ENCODE data around the gene TRIM9. TPM values are rescaled to one million over a fixed set of nuclear protein-coding genes. Genes with fewer than 3 reads are reported as not detected.
A peak's percentile ranks its signal among the peaks of the same experiment; 100 is the strongest.

Gene TRIM9
- total RNA-seq (1 to 10 TPM; 2.2 to 2.8 TPM), polyA plus RNA-seq (under 1 TPM in 2 of 3 donors, not detected in 1; 0.10 to 0.43 TPM), total RNA-seq (2.3 to 5.2 (median 2.7) reads per million in 6 experiments)

- H3K4me1 Mint-ChIP-seq, result peaks cover 5 to 30% (median 13%) of the 10 kb centered on the region in 4 donors
- DNase-seq, result peak; percentile 86 to 97 (median 93)
- peaks cover 0 to 23% (median 4%) of the 10 kb centered on the region in 5 donors for H3K27me3 Mint-ChIP-seq
- no peaks in the 10 kb centered on the region for H3K9me3 Mint-ChIP-seq
- no peaks in the 10 kb centered on the region for H3K36me3 Mint-ChIP-seq
- POLR2A ChIA-PET, result interaction anchor here (0.7 to 2.9 kb wide), 13 partner anchors 8 to 1509 kb away, joined by 3 to 21 read pairs (median 3); partner anchors contain the start of genes DMAC2L, L2HGDH, RPS29 and RTRAF
- H3K4me3 Mint-ChIP-seq, result peak within 1 kb of the TSS; percentile 87 to 97 (median 92)
- ATAC-seq, result peak; percentile 91 to 93
- peak within 1 kb of the TSS; percentile 63 to 94 (median 92) for H3K27ac Mint-ChIP-seq
Measured at GRCh38 chr14:51094901-51095853, at the start of gene TRIM9. Gene TRIM9, minus strand, starts transcription at chr14:51095105. Its CDS starts 166 bp downstream, at chr14:51094939.

GRCh38 chr14:51140856-51141255, 46.0 kb upstream of the TRIM9 start:
- ATAC-seq (no peak), DNase-seq (no peak)
- Mint-ChIP-seq H3K9me3 (peaks cover 0 to 13% (median 8%) of the 10 kb centered on the region in 9 donors), H3K4me1 (no peaks in the 10 kb centered on the region), H3K4me3 (no peak overlapping the region), H3K27ac (peak overlapping the region in 1 of 10 donors; percentile 40), H3K27me3 (peaks cover 0 to 3% (median 0%) of the 10 kb centered on the region in 5 donors), H3K36me3 (peaks cover 0 to 4% (median 1%) of the 10 kb centered on the region in 3 donors)
- POLR2A ChIA-PET, result no interaction called here

GRCh38 chr14:51140338-51140737, 45.4 kb upstream of the TRIM9 start:
- Mint-ChIP-seq H3K4me1 (no peaks in the 10 kb centered on the region), H3K27ac (no peak overlapping the region), H3K4me3 (no peak overlapping the region), H3K27me3 (peaks cover 0 to 1% (median 0%) of the 10 kb centered on the region in 5 donors), H3K36me3 (peaks cover 0 to 4% (median 1%) of the 10 kb centered on the region in 3 donors), H3K9me3 (peaks cover 0 to 13% (median 9%) of the 10 kb centered on the region in 9 donors)
- no peak for DNase-seq
- no peak for ATAC-seq
- POLR2A ChIA-PET, result no interaction called here

GRCh38 chr14:51139121-51139681, 44.3 kb upstream of the TRIM9 start:
- Mint-ChIP-seq H3K4me1 (no peaks in the 10 kb centered on the region), H3K36me3 (peaks cover 0 to 8% (median 4%) of the 10 kb centered on the region in 3 donors), H3K9me3 (peaks cover 0 to 17% (median 11%) of the 10 kb centered on the region in 9 donors), H3K27ac (peak overlapping the region in 1 of 10 donors; percentile 6), H3K27me3 (peaks cover 0 to 2% (median 0%) of the 10 kb centered on the region in 5 donors), H3K4me3 (no peak overlapping the region)
- DNase-seq (no peak), ATAC-seq (no peak)
- POLR2A ChIA-PET, result no interaction called here

GRCh38 chr14:51138404-51139103, 43.6 kb upstream of the TRIM9 start:
- no peak overlapping the region for H3K4me3 Mint-ChIP-seq
- H3K4me1 Mint-ChIP-seq, result no peaks in the 10 kb centered on the region
- no peak overlapping the region for H3K27ac Mint-ChIP-seq
- H3K9me3 Mint-ChIP-seq, result peaks cover 0 to 23% (median 11%) of the 10 kb centered on the region in 9 donors
- POLR2A ChIA-PET, result no interaction called here
- ATAC-seq (no peak), DNase-seq (no peak)
- peaks cover 0 to 13% (median 5%) of the 10 kb centered on the region in 3 donors for H3K36me3 Mint-ChIP-seq
- H3K27me3 Mint-ChIP-seq, result peaks cover 0 to 3% (median 2%) of the 10 kb centered on the region in 5 donors

GRCh38 chr14:51131516-51131915, 36.6 kb upstream of the TRIM9 start:
- Mint-ChIP-seq H3K36me3 (peaks cover 3 to 29% (median 7%) of the 10 kb centered on the region in 3 donors), H3K27ac (no peak overlapping the region), H3K9me3 (peaks cover 0 to 37% (median 17%) of the 10 kb centered on the region in 9 donors), H3K27me3 (peaks cover 16 to 43% (median 28%) of the 10 kb centered on the region in 5 donors), H3K4me3 (no peak overlapping the region), H3K4me1 (no peaks in the 10 kb centered on the region)
- POLR2A ChIA-PET, result no interaction called here
- no peak for ATAC-seq
- DNase-seq, result no peak

GRCh38 chr14:51129130-51129529, 34.2 kb upstream of the TRIM9 start:
- H3K9me3 Mint-ChIP-seq, result peaks cover 0 to 39% (median 11%) of the 10 kb centered on the region in 9 donors
- H3K36me3 Mint-ChIP-seq, result peaks cover 2 to 25% (median 3%) of the 10 kb centered on the region in 3 donors
- DNase-seq, result no peak
- no peaks in the 10 kb centered on the region for H3K4me1 Mint-ChIP-seq
- peaks cover 18 to 43% (median 28%) of the 10 kb centered on the region in 5 donors for H3K27me3 Mint-ChIP-seq
- H3K27ac Mint-ChIP-seq, result peak overlapping the region in 1 of 10 donors; percentile 35
- H3K4me3 Mint-ChIP-seq, result no peak overlapping the region
- ATAC-seq, result no peak
- POLR2A ChIA-PET, result no interaction called here

- no peaks in the 10 kb centered on the region for H3K36me3 Mint-ChIP-seq
- POLR2A ChIA-PET, result no interaction called here
- H3K27me3 Mint-ChIP-seq, result peaks cover 0 to 6% (median 4%) of the 10 kb centered on the region in 5 donors
- no peaks in the 10 kb centered on the region for H3K4me1 Mint-ChIP-seq
- ATAC-seq (no peak), DNase-seq (no peak)
- H3K27ac Mint-ChIP-seq, result no peak overlapping the region
- no peak overlapping the region for H3K4me3 Mint-ChIP-seq
- peaks cover 0 to 15% (median 3%) of the 10 kb centered on the region in 9 donors for H3K9me3 Mint-ChIP-seq
Measured at GRCh38 chr14:51124029-51124428, 29.1 kb upstream of the TRIM9 start.

GRCh38 chr14:51121096-51121495, 26.2 kb upstream of the TRIM9 start:
- Mint-ChIP-seq H3K4me1 (no peaks in the 10 kb centered on the region), H3K36me3 (no peaks in the 10 kb centered on the region), H3K27me3 (peaks cover 0 to 6% (median 0%) of the 10 kb centered on the region in 5 donors), H3K9me3 (peaks cover 0 to 9% (median 3%) of the 10 kb centered on the region in 9 donors), H3K27ac (no peak overlapping the region), H3K4me3 (no peak overlapping the region)
- DNase-seq, result no peak
- no peak for ATAC-seq
- POLR2A ChIA-PET, result no interaction called here

GRCh38 chr14:51119411-51120051, 24.6 kb upstream of the TRIM9 start:
- ATAC-seq (no peak), DNase-seq (no peak)
- Mint-ChIP-seq H3K9me3 (no peaks in the 10 kb centered on the region), H3K4me3 (no peak overlapping the region), H3K4me1 (no peaks in the 10 kb centered on the region), H3K27me3 (peaks cover 0 to 1% (median 0%) of the 10 kb centered on the region in 5 donors), H3K27ac (no peak overlapping the region), H3K36me3 (no peaks in the 10 kb centered on the region)
- POLR2A ChIA-PET, result interaction anchor here (1.2 kb wide), 1 partner anchor 25 kb away, joined by 3 read pairs; the partner anchor contains the start of gene TRIM9

GRCh38 chr14:51118993-51119392, 24.1 kb upstream of the TRIM9 start:
- POLR2A ChIA-PET, result interaction anchor here (1.2 kb wide), 1 partner anchor 24 kb away, joined by 3 read pairs; the partner anchor contains the start of gene TRIM9
- no peaks in the 10 kb centered on the region for H3K36me3 Mint-ChIP-seq

GRCh38 chr14:51117593-51117992, 22.7 kb upstream of the TRIM9 start:
- no peaks in the 10 kb centered on the region for H3K36me3 Mint-ChIP-seq
- H3K4me3 Mint-ChIP-seq, result no peak overlapping the region
- H3K9me3 Mint-ChIP-seq, result no peaks in the 10 kb centered on the region
- ATAC-seq (no peak), DNase-seq (no peak)
- no peak overlapping the region for H3K27ac Mint-ChIP-seq
- H3K4me1 Mint-ChIP-seq, result peaks cover 0 to 1% (median 0%) of the 10 kb centered on the region in 4 donors
- H3K27me3 Mint-ChIP-seq, result peaks cover 0 to 3% (median 0%) of the 10 kb centered on the region in 5 donors
- POLR2A ChIA-PET, result no interaction called here

More at GRCh38 chr14:51118993-51119392, 24.1 kb upstream of the TRIM9 start:
- ATAC-seq (no peak), DNase-seq (no peak)
- Mint-ChIP-seq H3K9me3 (no peaks in the 10 kb centered on the region), H3K4me3 (no peak overlapping the region), H3K27ac (no peak overlapping the region), H3K27me3 (peaks cover 0 to 2% (median 0%) of the 10 kb centered on the region in 5 donors), H3K4me1 (peaks cover 0 to under 1% (median 0%) of the 10 kb centered on the region in 4 donors)

All from naive thymus-derived CD8-positive, alpha-beta T cell (primary cell).